PFSK-1 (cell line): ENCODE results near the gene CLEC1B.

Experiments
- POLR2AphosphoS5 ChIP-seq: IDR thresholded peaks from 2 replicates; pipeline ENCODE4 v1.6.1; 2012; ENCODE audit warnings: low read depth, mild to moderate bottlenecking, control low read depth, low read length, moderate library complexity
- REST ChIP-seq, 2 experiments: IDR thresholded peaks; 2 replicates each; pipeline versions ENCODE4 v1.6.1 to v1.8.0; 2011 to 2012; ENCODE audit warnings: low read depth in 2 of 2, low read length in 2 of 2, control low read depth in 1 of 2, inconsistent platforms in 1 of 2, mild to moderate bottlenecking in 1 of 2, moderate library complexity in 1 of 2; ENCODE audit not compliant: insufficient read depth in 1 of 2
- SIN3A ChIP-seq: IDR thresholded peaks from 2 replicates; pipeline ENCODE4 v1.6.1; 2012; ENCODE audit warnings: mild to moderate bottlenecking, low read length, moderate library complexity, borderline replicate concordance; ENCODE audit not compliant: insufficient read depth
- TAF1 ChIP-seq: IDR thresholded peaks from 2 replicates; pipeline ENCODE4 v1.6.1; 2012; ENCODE audit warnings: low read length, control low read depth, borderline replicate concordance; ENCODE audit not compliant: insufficient read depth

- no peak for TF ChIP-seq SIN3A
- no peak for TF ChIP-seq TAF1
- no peak for TF ChIP-seq POLR2AphosphoS5
- TF ChIP-seq REST (IDR thresholded peaks at IDR 0.05; ENCODE audit: insufficient read depth in 1 of 2, low read depth in 2 of 2, low read length in 2 of 2): no peak
Observed at GRCh38 chr12:10016881-10017280, 18.0 kb upstream of the CLEC1B start.
